Psoas muscle (tissue), 8 donors: ENCODE measurements around the gene PACS2. TPM values are rescaled to one million over a fixed set of nuclear protein-coding genes. Genes with fewer than 3 reads are reported as not detected.
"Not testable (repeated sequence)": the region's sequence is repeated elsewhere in the genome, so short reads cannot be mapped to it uniquely, and the experiment has no call there.

Source experiments
- ATAC-seq, 4 donors: fragments of 200-7000 bp; cut with Tn5 transposase; one replicate each; pipeline ENCODE4 v1.9.1; 2020; ENCODE audit warnings: moderate library complexity in 3 of 4, mild to moderate bottlenecking in 2 of 4
- DNase-seq, 2 donors: peaks; one replicate each; pipeline ENCODE4 v3.0.0-alpha.2; 2020
- H3K27ac ChIP-seq: fragments of 200-600 bp; one replicate; pipeline ENCODE4 v1.8.0; 2022
- H3K27me3 ChIP-seq, 3 donors: fragments of 200-600 bp in 1 of 3; one replicate each; pipeline versions ENCODE4 v1.6.1 to v1.8.0; 2013 to 2022; ENCODE audit warnings: low read length in 2 of 3, mild to moderate bottlenecking in 2 of 3, moderate library complexity in 1 of 3; ENCODE audit not compliant: insufficient read depth in 3 of 3
- H3K36me3 ChIP-seq, 2 donors: fragments of 200-600 bp in 1 of 2; one replicate each; pipeline versions ENCODE4 v1.6.1 to v1.8.0; 2013 to 2022; ENCODE audit warnings: low read depth in 1 of 2, mild to moderate bottlenecking in 1 of 2, moderate library complexity in 1 of 2; ENCODE audit not compliant: insufficient read depth in 1 of 2
- H3K4me1 ChIP-seq: fragments of 200-600 bp; one replicate; pipeline ENCODE4 v1.8.0; 2022
- H3K4me3 ChIP-seq: fragments of 200-600 bp; one replicate; pipeline ENCODE4 v1.8.0; 2022; ENCODE audit warnings: mild to moderate bottlenecking
- H3K9me3 ChIP-seq: fragments of 200-600 bp; one replicate; pipeline ENCODE4 v1.8.0; 2022
- WGBS, 3 donors: extraction: QIAGEN DNeasy Blood & Tissue Kit; methylation state at CpG; one replicate each; pipeline versions ENCODE4 v1.1.6 to v1.1.7; 2013; 5-methylcytosine and 5-hydroxymethylcytosine counted together
- intact Hi-C, 2 donors: fragments of 100-400 bp; cut with DNase I; formaldehyde crosslinking; loops; one replicate each; pipeline versions ENCODE4 v1.11.0 to v1.14.2; 2022
- polyA plus RNA-seq, 3 donors: library from polyadenylated mRNA; stranded (reverse); fragments of 200-250 nt; gene quantifications; one replicate each; pipeline ENCODE4 v1.2.3, GENCODE V29; 2013
- total RNA-seq, 4 donors: library from RNA; stranded (reverse); fragmentation: NEBNext Ultra II Directional in 2 of 4; extraction: Animal tissue kit (Norgen Biotek cat#: 25700) in 2 of 4; gene quantifications; one replicate each; pipeline versions ENCODE4 v1.2.1 to v1.2.4, GENCODE V29; 2021 to 2023
- TF ChIP-seq, protein P1 (sequence below): fragments of 200-600 bp; IDR thresholded peaks from one replicate; pipeline ENCODE4 v1.8.0; 2022; ENCODE audit warnings: antibody characterized with exemption
- donor health status: healthy with polysubstance abuse.
- donor health status: DM: no; HTN: no; CAD: no; lungs with moderate emphysema.
- donor health status: Bipolar disorder and iron deficiency.
- donor health status: healthy.
- donor health status: DM: yes; HTN: yes; CAD: no.
- donor health status: DM: no; HTN: no; CAD: no.
- donor health status: DM: no; HTN: no; CAD: no.
- donor health status: DM: yes; HTN: yes; CAD: no.

Gene PACS2
- total and polyA plus RNA-seq, 7 donors, result 57.1 to 83.1 (median 72.8) TPM

DNA sequence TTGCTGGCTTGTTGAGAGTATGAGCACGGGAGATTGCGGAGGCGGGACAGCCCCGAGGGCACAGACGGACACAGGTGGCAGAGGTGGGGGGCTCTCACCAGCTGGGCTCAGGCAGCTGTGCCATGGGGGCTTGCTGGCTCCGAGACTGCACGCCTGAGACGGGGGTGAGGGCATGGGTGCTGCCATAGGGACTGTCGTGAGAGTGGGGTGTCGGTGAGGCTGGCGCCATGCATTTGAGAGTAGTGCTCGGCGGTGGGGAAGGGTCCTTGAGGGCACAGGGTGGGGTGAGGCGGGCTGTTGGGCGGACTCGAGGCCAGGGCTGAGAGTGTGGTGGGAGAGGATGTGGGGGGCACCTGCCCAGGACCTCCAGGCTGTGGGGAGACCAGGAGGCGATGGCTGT lies 43.1 kb downstream of the PACS2 start:
- intact Hi-C loops, result loop anchor here in 1 of 2 donors (5.0 kb wide), 1 partner anchor 270 kb away; no protein-coding TSS in a partner anchor
- no peak for DNase-seq
- H3K27ac ChIP-seq, result no peak overlapping the region
- TF ChIP-seq, protein P1, sequence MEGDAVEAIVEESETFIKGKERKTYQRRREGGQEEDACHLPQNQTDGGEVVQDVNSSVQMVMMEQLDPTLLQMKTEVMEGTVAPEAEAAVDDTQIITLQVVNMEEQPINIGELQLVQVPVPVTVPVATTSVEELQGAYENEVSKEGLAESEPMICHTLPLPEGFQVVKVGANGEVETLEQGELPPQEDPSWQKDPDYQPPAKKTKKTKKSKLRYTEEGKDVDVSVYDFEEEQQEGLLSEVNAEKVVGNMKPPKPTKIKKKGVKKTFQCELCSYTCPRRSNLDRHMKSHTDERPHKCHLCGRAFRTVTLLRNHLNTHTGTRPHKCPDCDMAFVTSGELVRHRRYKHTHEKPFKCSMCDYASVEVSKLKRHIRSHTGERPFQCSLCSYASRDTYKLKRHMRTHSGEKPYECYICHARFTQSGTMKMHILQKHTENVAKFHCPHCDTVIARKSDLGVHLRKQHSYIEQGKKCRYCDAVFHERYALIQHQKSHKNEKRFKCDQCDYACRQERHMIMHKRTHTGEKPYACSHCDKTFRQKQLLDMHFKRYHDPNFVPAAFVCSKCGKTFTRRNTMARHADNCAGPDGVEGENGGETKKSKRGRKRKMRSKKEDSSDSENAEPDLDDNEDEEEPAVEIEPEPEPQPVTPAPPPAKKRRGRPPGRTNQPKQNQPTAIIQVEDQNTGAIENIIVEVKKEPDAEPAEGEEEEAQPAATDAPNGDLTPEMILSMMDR, result no peak
- 95% methylated on average over 16 to 17 of the region's 17 CpGs for WGBS, 3 donors
- no peaks in the 10 kb centered on the region for H3K4me1 ChIP-seq
- H3K27me3 ChIP-seq, result no peaks in the 10 kb centered on the region
- ATAC-seq, result peak in 1 of 4 donors; percentile 13
- peaks cover 0 to 39% of the 10 kb centered on the region in 2 donors for H3K36me3 ChIP-seq
- no peak overlapping the region for H3K4me3 ChIP-seq
- H3K9me3 ChIP-seq, result no peaks in the 10 kb centered on the region

DNA sequence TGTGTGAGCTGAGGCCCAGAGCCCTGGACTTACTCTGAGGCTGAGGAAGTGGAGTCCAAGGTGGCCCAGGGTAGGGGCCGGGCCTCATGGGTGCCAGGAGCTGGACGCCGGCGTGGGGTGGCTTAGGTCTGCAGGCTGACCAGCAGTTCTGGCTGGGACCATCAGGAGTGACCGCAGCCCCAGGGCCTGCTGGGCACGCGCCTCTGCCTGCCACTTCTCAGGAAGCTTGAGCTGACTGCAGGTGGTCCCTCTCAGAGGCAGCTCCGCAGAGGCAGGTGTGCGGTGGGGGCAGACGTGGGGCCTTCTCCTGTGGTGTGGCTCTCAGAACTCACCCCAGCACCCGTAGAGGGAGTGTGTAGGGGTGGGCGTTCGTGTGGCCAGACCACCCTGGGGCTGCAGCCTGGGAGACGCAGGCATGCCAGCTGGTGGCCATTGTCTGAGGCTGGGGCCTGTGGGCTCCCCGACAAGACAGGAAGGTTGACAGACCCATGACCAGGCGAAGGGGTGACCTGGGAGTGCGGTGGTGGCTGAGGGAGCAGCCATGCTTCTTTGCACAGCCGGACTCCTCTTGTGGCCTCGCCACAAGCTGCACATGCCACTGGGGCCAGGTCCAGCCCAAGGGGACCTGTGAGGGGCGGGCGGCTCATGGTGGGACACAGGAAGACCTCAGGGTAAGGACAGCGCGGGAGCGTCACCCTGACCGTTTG lies 43.7 kb downstream of the PACS2 start:
- Histone ChIP-seq H3K36me3 (peaks cover 0 to 39% of the 10 kb centered on the region in 2 donors), H3K4me3 (no peak overlapping the region), H3K4me1 (no peaks in the 10 kb centered on the region), H3K9me3 (no peaks in the 10 kb centered on the region), H3K27me3 (no peaks in the 10 kb centered on the region), H3K27ac (no peak overlapping the region)
- TF ChIP-seq, protein P1, result no peak
- ATAC-seq (peak in 2 of 4 donors; percentile 15 to 26), DNase-seq (no peak)
- 93 to 97% (median 96%) methylated on average over 22 to 25 of the region's 25 CpGs for WGBS, 3 donors
- intact Hi-C loops, result loop anchor here in 1 of 2 donors (5.0 kb wide), 1 partner anchor 271 kb away; no protein-coding TSS in a partner anchor

DNA sequence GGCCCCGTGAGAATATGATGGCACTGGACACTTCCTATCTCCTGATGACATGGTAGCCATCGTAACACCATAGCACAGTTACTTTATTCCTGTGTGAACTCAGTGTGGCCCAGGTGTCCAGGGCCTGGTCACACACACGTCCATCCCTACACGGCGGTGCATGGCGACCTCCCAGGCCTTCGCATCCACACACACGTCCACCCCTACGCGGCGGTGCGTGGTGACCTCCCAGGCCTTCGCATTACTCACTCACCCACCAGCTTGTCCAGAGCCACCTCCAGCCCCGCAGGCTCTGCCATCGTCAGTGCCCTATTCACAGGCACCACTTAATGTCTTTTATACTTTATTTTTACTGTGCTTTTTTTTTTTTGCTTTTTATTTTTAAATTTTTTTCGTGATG lies 44.4 kb downstream of the PACS2 start:
- intact Hi-C loops, result loop anchor here in 1 of 2 donors (5.0 kb wide), 1 partner anchor 272 kb away; no protein-coding TSS in a partner anchor

DNA sequence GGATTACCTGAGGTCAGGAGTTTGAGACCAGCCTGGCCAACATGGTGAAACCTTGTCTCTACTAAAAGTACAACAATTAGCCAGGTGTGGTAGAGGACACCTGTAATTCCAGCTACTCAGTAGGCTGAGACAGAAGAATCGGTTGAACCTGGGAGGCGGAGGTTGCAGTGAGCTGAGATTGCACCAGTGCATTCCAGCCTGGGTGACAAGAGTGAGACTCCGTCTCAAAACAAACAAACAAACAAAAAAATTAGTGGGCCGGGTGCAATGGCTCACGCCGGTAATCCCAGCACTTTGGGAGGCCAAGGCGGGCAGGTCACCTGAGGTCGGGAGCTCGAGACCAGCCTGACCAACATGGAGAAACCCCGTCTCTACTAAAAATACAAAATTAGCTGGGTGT lies 46.9 kb downstream of the PACS2 start:
- H3K4me3 ChIP-seq, H3K27ac ChIP-seq, ATAC-seq, H3K27me3 ChIP-seq, intact Hi-C loops, DNase-seq, H3K9me3 ChIP-seq, H3K4me1 ChIP-seq: not testable (repeated sequence)
- 95 to 98% (median 97%) methylated on average over 9 to 10 of the region's 10 CpGs for WGBS, 3 donors
- H3K36me3 ChIP-seq, result peaks cover 0 to 15% of the 10 kb centered on the region in 2 donors

More for the DNA sequence above, 44.4 kb downstream of the PACS2 start:
- ATAC-seq (no peak), DNase-seq (no peak)
- no peak overlapping the region for H3K4me3 ChIP-seq
- H3K36me3 ChIP-seq, result peaks cover 0 to 39% of the 10 kb centered on the region in 2 donors
- no peaks in the 10 kb centered on the region for H3K27me3 ChIP-seq
- no peaks in the 10 kb centered on the region for H3K9me3 ChIP-seq
- WGBS, 3 donors, result 92 to 94% (median 92%) methylated on average over 16 of the region's 16 CpGs
- H3K27ac ChIP-seq, result no peak overlapping the region
- no peaks in the 10 kb centered on the region for H3K4me1 ChIP-seq
- TF ChIP-seq, protein P1, result no peak

DNA sequence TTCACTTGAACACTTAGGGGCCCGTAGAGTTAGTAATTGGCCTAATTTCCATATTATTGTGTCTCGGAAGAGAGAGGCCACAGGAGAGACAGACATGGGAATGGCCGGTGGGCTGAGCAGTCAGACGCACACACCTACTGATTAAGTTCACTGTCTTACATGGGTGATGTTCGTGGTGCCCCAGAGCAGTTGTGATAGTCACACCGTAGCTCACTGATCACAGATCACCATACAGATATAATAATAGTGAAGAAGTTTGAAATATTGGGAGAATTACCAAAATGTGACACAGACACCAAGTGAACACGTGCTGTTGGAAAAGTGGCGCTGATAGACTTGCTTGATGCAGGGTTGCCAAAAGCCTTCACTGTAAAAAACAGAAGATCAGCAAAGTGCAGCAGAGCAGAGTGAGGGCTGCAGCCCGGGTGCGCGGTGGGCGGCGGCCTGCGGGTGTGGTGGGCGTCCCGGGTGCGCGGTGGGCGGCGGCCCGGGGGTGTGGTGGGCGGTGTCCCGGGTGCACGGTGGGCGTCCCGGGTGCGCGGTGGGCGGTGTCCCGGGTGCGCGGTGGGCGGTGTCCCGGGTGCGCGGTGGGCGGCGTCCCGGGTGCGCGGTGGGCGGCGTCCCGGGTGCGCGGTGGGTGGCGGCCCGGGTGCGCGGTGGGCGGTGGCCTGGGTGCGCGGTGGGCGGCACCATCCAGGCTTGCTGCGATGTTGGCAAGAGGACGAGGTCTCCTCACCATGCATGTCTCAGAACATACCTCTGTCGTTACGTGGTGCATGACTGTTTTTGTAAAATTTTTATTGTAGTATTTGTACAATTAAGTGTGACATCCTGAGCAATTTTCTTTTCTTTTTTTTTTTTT lies 49.5 kb downstream of the PACS2 start:
- Histone ChIP-seq H3K36me3 (peaks cover 0 to 28% of the 10 kb centered on the region in 2 donors), H3K27ac (no peak overlapping the region), H3K27me3 (no peaks in the 10 kb centered on the region), H3K4me1 (no peaks in the 10 kb centered on the region), H3K4me3 (no peak overlapping the region), H3K9me3 (no peaks in the 10 kb centered on the region)
- TF ChIP-seq, protein P1, result no peak
- 15 to 33% (median 24%) methylated on average over 24 to 58 of the region's 58 CpGs for WGBS, 3 donors
- intact Hi-C loops, result no loop called here
- ATAC-seq (no peak), DNase-seq (no peak)
